ENCODE data around the gene CASZ1. TPM values are rescaled to one million over a fixed set of nuclear protein-coding genes. Genes with fewer than 3 reads are reported as not detected.

Gene CASZ1
- total and polyA plus RNA-seq, 4 experiments from 2014 or later = 0.13 to 8.8 (median 4.7) TPM

DNA sequence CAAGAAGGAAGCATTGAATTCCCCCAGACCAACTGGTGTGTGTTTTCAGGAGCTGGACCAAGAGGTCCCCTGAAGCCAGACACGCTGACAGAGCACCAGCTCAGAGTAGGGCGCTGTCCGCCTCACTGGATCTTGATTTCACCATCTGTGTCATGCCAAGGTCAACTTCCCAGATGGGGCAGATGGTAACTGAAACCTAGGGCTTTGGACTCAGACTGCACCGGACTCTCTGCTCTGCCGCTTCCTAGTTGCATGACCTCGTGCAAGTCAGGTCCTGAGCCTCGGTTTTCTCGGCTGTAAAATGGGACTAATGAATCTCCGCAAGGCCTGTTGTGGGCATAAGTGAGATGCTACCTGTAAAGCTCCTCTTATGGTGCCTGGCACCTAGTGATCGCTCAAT lies 17.9 kb upstream of the CASZ1 start:
- intact Hi-C loops (cut with micrococcal nuclease) = no loop called here
- Mint-ChIP-seq H3K4me3 (no peak overlapping the region), H3K4me1 (no peaks in the 10 kb centered on the region), H3K36me3 (no peaks in the 10 kb centered on the region), H3K27ac (no peak overlapping the region), H3K9me3 (peaks cover 0 to 1% (median 0%) of the 10 kb centered on the region in 8 donors), H3K27me3 (peaks cover 7 to 20% of the 10 kb centered on the region in 2 donors)
- H3K27ac ChIP-seq (ENCODE audit: low read depth, low read length) = no peak overlapping the region
- no peaks in the 10 kb centered on the region for H3K27me3 ChIP-seq (ENCODE audit: insufficient read depth, low read length)
- no peaks in the 10 kb centered on the region for H3K4me1 ChIP-seq (ENCODE audit: insufficient read depth, low read length)
- no peak overlapping the region for H3K4me3 ChIP-seq (ENCODE audit: low read length in 2 of 2)
- DNase-seq = no peak
- no peaks in the 10 kb centered on the region for H3K36me3 ChIP-seq (ENCODE audit: insufficient read depth, low read length)
- POLR2A ChIA-PET (ENCODE audit: partially characterized antibody) = no interaction called here
- CTCF ChIA-PET (ENCODE audit: partially characterized antibody) = interaction anchor here (0.6 kb wide), 1 partner anchor 1897 kb away, joined by 3 read pairs; no protein-coding TSS in a partner anchor
- H3K9me3 ChIP-seq (ENCODE audit: control insufficient read depth in 1 of 2, low read length in 2 of 2) = no peaks in the 10 kb centered on the region

DNA sequence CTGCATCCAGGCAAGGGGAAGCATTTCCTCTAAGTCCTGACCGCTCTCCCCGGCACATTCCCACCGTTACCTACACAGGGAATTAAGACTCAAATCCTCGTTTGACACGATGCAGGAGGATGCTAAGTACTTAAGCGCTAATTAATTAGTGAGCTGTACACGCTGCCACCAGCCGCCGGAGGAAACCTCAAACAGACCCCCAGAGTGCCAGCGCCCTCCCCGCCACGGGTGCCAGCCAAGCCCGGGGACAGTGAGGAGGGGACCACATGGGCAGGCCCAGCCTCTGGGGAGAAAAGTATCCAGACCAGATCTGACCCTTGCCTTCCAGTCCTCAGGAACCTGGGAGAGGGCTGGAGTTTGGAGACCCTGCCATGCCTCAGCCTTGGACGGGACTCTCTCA lies 17.4 kb upstream of the CASZ1 start:
- H3K4me3 Mint-ChIP-seq = no peak overlapping the region
- H3K36me3 Mint-ChIP-seq = no peaks in the 10 kb centered on the region
- ChIA-PET POLR2A (ENCODE audit: partially characterized antibody) (no interaction called here), CTCF (ENCODE audit: partially characterized antibody) (interaction anchor here (0.6 kb wide), 1 partner anchor 1897 kb away, joined by 3 read pairs; no protein-coding TSS in a partner anchor)
- Histone ChIP-seq H3K27me3 (ENCODE audit: insufficient read depth, low read length) (no peaks in the 10 kb centered on the region), H3K9me3 (ENCODE audit: control insufficient read depth in 1 of 2, low read length in 2 of 2) (no peaks in the 10 kb centered on the region), H3K27ac (ENCODE audit: low read depth, low read length) (no peak overlapping the region), H3K36me3 (ENCODE audit: insufficient read depth, low read length) (no peaks in the 10 kb centered on the region), H3K4me1 (ENCODE audit: insufficient read depth, low read length) (no peaks in the 10 kb centered on the region), H3K4me3 (ENCODE audit: low read length in 2 of 2) (no peak overlapping the region)
- intact Hi-C loops (cut with micrococcal nuclease) = no loop called here
- DNase-seq = no peak
- H3K27ac Mint-ChIP-seq = no peak overlapping the region
- H3K9me3 Mint-ChIP-seq = no peaks in the 10 kb centered on the region
- H3K27me3 Mint-ChIP-seq = peaks cover 12 to 22% of the 10 kb centered on the region in 2 donors
- no peaks in the 10 kb centered on the region for H3K4me1 Mint-ChIP-seq

GRCh38 chr1:10812387-10812915 lies 16.0 kb upstream of the CASZ1 start:
- peaks cover 13 to 23% of the 10 kb centered on the region in 2 donors for H3K27me3 Mint-ChIP-seq
- no peaks in the 10 kb centered on the region for H3K4me1 Mint-ChIP-seq
- Histone ChIP-seq H3K36me3 (ENCODE audit: insufficient read depth, low read length) (no peaks in the 10 kb centered on the region), H3K4me3 (ENCODE audit: low read length in 2 of 2) (no peak overlapping the region), H3K4me1 (ENCODE audit: insufficient read depth, low read length) (no peaks in the 10 kb centered on the region), H3K27ac (ENCODE audit: low read depth, low read length) (no peak overlapping the region), H3K9me3 (ENCODE audit: control insufficient read depth in 1 of 2, low read length in 2 of 2) (no peaks in the 10 kb centered on the region), H3K27me3 (ENCODE audit: insufficient read depth, low read length) (no peaks in the 10 kb centered on the region)
- intact Hi-C loops (cut with micrococcal nuclease) = no loop called here
- H3K27ac Mint-ChIP-seq = no peak overlapping the region
- no peak for DNase-seq
- H3K36me3 Mint-ChIP-seq = no peaks in the 10 kb centered on the region
- ChIA-PET CTCF (ENCODE audit: partially characterized antibody) (no interaction called here), POLR2A (ENCODE audit: partially characterized antibody) (no interaction called here)
- H3K9me3 Mint-ChIP-seq = no peaks in the 10 kb centered on the region
- H3K4me3 Mint-ChIP-seq = no peak overlapping the region

DNA sequence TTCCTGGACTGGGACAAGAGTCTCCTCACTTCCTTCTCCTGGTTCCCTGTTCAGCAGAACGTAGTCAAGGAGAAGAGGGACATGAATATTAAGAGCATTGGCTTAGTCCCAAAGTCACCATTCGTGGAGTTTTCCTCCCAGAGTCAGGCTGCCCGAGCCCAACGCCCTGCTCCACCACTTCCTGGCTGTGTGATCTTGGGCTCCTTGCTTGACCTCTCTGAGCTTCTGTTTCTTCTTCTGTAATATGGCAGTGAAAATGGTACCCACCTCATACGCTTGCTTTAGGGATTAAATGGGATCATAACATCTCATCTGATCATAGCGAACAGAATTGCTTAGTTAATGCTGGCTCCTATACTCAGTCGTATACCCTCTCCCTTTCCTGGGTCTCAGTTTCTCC lies 12.0 kb upstream of the CASZ1 start:
- peaks cover 0 to 1% (median 0%) of the 10 kb centered on the region in 8 donors for H3K9me3 Mint-ChIP-seq
- no peaks in the 10 kb centered on the region for H3K36me3 Mint-ChIP-seq
- POLR2A ChIA-PET (ENCODE audit: partially characterized antibody) = no interaction called here
- Histone ChIP-seq H3K36me3 (ENCODE audit: insufficient read depth, low read length) (no peaks in the 10 kb centered on the region), H3K27ac (ENCODE audit: low read depth, low read length) (no peak overlapping the region), H3K9me3 (ENCODE audit: control insufficient read depth in 1 of 2, low read length in 2 of 2) (no peaks in the 10 kb centered on the region), H3K4me3 (ENCODE audit: low read length in 2 of 2) (no peak overlapping the region), H3K27me3 (ENCODE audit: insufficient read depth, low read length) (no peaks in the 10 kb centered on the region), H3K4me1 (ENCODE audit: insufficient read depth, low read length) (no peaks in the 10 kb centered on the region)
- H3K4me1 Mint-ChIP-seq = peaks cover 0 to 6% (median 0%) of the 10 kb centered on the region in 4 donors
- DNase-seq = no peak
- H3K27ac Mint-ChIP-seq = no peak overlapping the region
- intact Hi-C loops (cut with micrococcal nuclease) = no loop called here
- H3K4me3 Mint-ChIP-seq = no peak overlapping the region
- H3K27me3 Mint-ChIP-seq = peaks cover 20 to 23% of the 10 kb centered on the region in 2 donors
- CTCF ChIA-PET (ENCODE audit: partially characterized antibody) = no interaction called here

DNA sequence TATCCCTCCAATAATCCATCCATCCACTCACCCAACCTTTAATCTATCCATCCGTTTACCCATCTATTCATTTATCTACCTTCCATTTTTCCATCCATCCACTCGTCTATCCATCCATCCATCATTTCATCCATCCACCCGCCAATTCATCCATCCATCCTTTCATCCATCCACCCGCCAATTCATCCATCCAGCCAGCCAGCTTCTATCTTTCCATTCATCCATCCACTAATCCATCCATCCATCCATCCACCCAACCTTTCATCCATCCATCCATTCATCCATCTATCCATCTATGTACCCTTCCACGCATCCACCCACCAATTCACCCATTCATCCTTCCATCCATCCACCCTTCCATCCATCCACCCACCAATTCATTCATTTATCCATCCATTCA lies 10.5 kb upstream of the CASZ1 start:
- Mint-ChIP-seq H3K36me3 (no peaks in the 10 kb centered on the region), H3K9me3 (peaks cover 0 to 1% (median 0%) of the 10 kb centered on the region in 8 donors), H3K27ac (no peak overlapping the region), H3K27me3 (peaks cover 21 to 27% of the 10 kb centered on the region in 2 donors), H3K4me1 (peaks cover 0 to 9% (median 0%) of the 10 kb centered on the region in 4 donors), H3K4me3 (no peak overlapping the region)
- DNase-seq = no peak
- CTCF ChIA-PET (ENCODE audit: partially characterized antibody) = no interaction called here
- no peaks in the 10 kb centered on the region for H3K27me3 ChIP-seq (ENCODE audit: insufficient read depth, low read length)
- H3K27ac ChIP-seq (ENCODE audit: low read depth, low read length) = no peak overlapping the region
- no peaks in the 10 kb centered on the region for H3K9me3 ChIP-seq (ENCODE audit: control insufficient read depth in 1 of 2, low read length in 2 of 2)
- intact Hi-C loops (cut with micrococcal nuclease) = no loop called here
- no peak overlapping the region for H3K4me3 ChIP-seq (ENCODE audit: low read length in 2 of 2)
- POLR2A ChIA-PET (ENCODE audit: partially characterized antibody) = no interaction called here
- H3K36me3 ChIP-seq (ENCODE audit: insufficient read depth, low read length) = no peaks in the 10 kb centered on the region
- H3K4me1 ChIP-seq (ENCODE audit: insufficient read depth, low read length) = no peaks in the 10 kb centered on the region

DNA sequence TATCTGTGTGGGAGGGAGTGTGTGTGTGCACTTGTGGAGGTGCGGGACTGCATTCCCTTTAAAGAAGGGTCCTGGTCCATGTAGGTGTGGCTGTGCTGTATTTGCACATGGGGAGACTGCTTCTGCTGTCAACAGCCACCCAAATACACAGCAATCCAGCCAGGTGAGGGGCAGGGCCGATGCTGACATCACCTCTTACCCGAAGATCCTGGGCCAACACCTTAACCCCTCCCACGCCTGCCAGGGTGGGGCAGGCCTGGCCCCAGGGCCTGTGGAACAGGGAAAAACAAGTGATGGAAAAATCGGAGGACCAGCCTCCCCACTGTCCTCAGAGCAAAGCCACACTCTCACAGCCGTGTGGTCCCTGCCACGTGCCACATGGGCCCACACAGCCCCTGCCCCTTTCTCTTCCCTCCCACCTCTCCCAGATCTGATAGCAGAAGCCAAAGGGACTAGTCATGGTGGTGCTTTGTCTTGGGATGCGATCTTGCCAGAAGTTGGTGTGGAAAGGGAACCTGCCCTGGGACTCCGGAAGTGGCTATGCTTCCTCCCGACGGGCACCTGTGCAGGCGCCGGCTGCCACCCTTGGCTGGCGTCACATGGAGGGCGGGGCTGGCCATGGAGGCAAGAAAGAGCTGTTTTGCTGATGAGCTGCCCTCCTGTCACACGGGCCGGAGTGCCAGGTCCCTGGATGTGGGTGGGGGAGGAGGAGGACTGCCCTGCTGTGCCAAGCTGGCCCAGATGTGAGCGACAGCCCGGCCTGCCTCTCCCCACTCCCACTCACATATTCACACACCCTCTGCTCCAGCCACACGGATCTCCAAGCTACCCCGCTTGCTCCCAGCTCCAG lies 7.8 kb upstream of the CASZ1 start:
- Histone ChIP-seq H3K36me3 (ENCODE audit: insufficient read depth, low read length) (no peaks in the 10 kb centered on the region), H3K9me3 (ENCODE audit: control insufficient read depth in 1 of 2, low read length in 2 of 2) (no peaks in the 10 kb centered on the region), H3K27me3 (ENCODE audit: insufficient read depth, low read length) (no peaks in the 10 kb centered on the region), H3K27ac (ENCODE audit: low read depth, low read length) (no peak overlapping the region), H3K4me3 (ENCODE audit: low read length in 2 of 2) (no peak overlapping the region), H3K4me1 (ENCODE audit: insufficient read depth, low read length) (no peaks in the 10 kb centered on the region)
- Mint-ChIP-seq H3K27ac (peak overlapping the region in 2 of 7 donors; percentile 9 to 47), H3K36me3 (no peaks in the 10 kb centered on the region), H3K4me3 (peak overlapping the region in 2 of 8 donors; percentile 45 to 55), H3K9me3 (peaks cover 0 to 1% (median 0%) of the 10 kb centered on the region in 8 donors), H3K27me3 (peaks cover 24 to 37% of the 10 kb centered on the region in 2 donors), H3K4me1 (peaks cover 0 to 9% (median 0%) of the 10 kb centered on the region in 4 donors)
- DNase-seq = no peak
- intact Hi-C loops (cut with micrococcal nuclease) = no loop called here
- ChIA-PET POLR2A (ENCODE audit: partially characterized antibody) (no interaction called here), CTCF (ENCODE audit: partially characterized antibody) (no interaction called here)

- no peak overlapping the region for H3K4me3 ChIP-seq (ENCODE audit: low read length in 2 of 2)
- no peaks in the 10 kb centered on the region for H3K36me3 Mint-ChIP-seq
- DNase-seq = no peak
- no peak overlapping the region for H3K27ac Mint-ChIP-seq
- H3K27me3 Mint-ChIP-seq = peaks cover 25 to 41% of the 10 kb centered on the region in 2 donors
- H3K9me3 Mint-ChIP-seq = peaks cover 0 to 1% (median 0%) of the 10 kb centered on the region in 8 donors
- ChIA-PET POLR2A (ENCODE audit: partially characterized antibody) (no interaction called here), CTCF (ENCODE audit: partially characterized antibody) (no interaction called here)
- H3K4me1 ChIP-seq (ENCODE audit: insufficient read depth, low read length) = no peaks in the 10 kb centered on the region
- H3K4me1 Mint-ChIP-seq = peaks cover 0 to 9% (median 0%) of the 10 kb centered on the region in 4 donors
- no peaks in the 10 kb centered on the region for H3K36me3 ChIP-seq (ENCODE audit: insufficient read depth, low read length)
- H3K27me3 ChIP-seq (ENCODE audit: insufficient read depth, low read length) = peaks cover 1% of the 10 kb centered on the region
- H3K9me3 ChIP-seq (ENCODE audit: control insufficient read depth in 1 of 2, low read length in 2 of 2) = no peaks in the 10 kb centered on the region
- intact Hi-C loops (cut with micrococcal nuclease) = no loop called here
- H3K4me3 Mint-ChIP-seq = no peak overlapping the region
- no peak overlapping the region for H3K27ac ChIP-seq (ENCODE audit: low read depth, low read length)
These were observed 6.7 kb upstream of the CASZ1 start for GRCh38 chr1:10802944-10803715.
